Sigmoid colon (tissue), 7 donors: ENCODE data around the gene DNM2. TPM values are rescaled to one million over a fixed set of nuclear protein-coding genes. Genes with fewer than 3 reads are reported as not detected.

Experiments used
- DNase-seq: peaks from one replicate; pipeline ENCODE4 v3.0.0-alpha.2; 2019
- H3K27ac ChIP-seq, 4 donors: fragments of 200-600 bp; sonication (generic); one replicate each; pipeline ENCODE4 v1.5.1; 2016 to 2019; ENCODE audit warnings: mild to moderate bottlenecking in 1 of 4
- H3K27me3 ChIP-seq, 3 donors: fragments of 200-600 bp; sonication (generic); one replicate each; pipeline ENCODE4 v1.5.1; 2019; ENCODE audit warnings: mild to moderate bottlenecking in 1 of 3
- H3K36me3 ChIP-seq, 4 donors: fragments of 200-600 bp; sonication (generic); one replicate each; pipeline ENCODE4 v1.5.1; 2016 to 2019
- H3K4me1 ChIP-seq, 4 donors: fragments of 200-600 bp; sonication (generic); one replicate each; pipeline ENCODE4 v1.5.1; 2017 to 2019
- H3K4me3 ChIP-seq, 4 donors: fragments of 200-600 bp; sonication (generic); one replicate each; pipeline ENCODE4 v1.5.1; 2017 to 2019; ENCODE audit warnings: mild to moderate bottlenecking in 2 of 4, moderate library complexity in 1 of 4
- H3K9me3 ChIP-seq, 4 donors: fragments of 200-600 bp in 3 of 4; sonication (generic) in 3 of 4; one replicate each; pipeline versions ENCODE4 v1.5.1 to v1.6.1; 2013 to 2019
- CTCF ChIP-seq, 4 experiments: fragments of 450-650 bp in 3 of 4; fragments of 200-600 bp in 1 of 4; IDR thresholded peaks; one replicate each; pipeline ENCODE4 v1.5.1; 2016 to 2019; ENCODE audit warnings: antibody characterized with exemption in 4 of 4, mild to moderate bottlenecking in 3 of 4, moderate library complexity in 2 of 4
- EP300 ChIP-seq, 4 donors: sonication (generic); formaldehyde crosslinking; IDR thresholded peaks; one replicate each; pipeline ENCODE4 v1.6.1; 2017; ENCODE audit warnings: antibody characterized with exemption in 4 of 4
- POLR2A ChIP-seq, 2 donors: fragments of 450-650 bp; IDR thresholded peaks; one replicate each; pipeline ENCODE4 v1.6.1; 2016; ENCODE audit warnings: antibody characterized with exemption in 2 of 2, mild to moderate bottlenecking in 2 of 2, moderate library complexity in 2 of 2
- POLR2AphosphoS5 ChIP-seq, 4 donors: sonication (generic); formaldehyde crosslinking; IDR thresholded peaks; one replicate each; pipeline ENCODE4 v1.6.1; 2017; ENCODE audit warnings: antibody characterized with exemption in 4 of 4
- WGBS, 2 donors: extraction: QIAGEN DNeasy Blood & Tissue Kit; methylation state at CpG; one replicate each; pipeline ENCODE4 v1.1.7; 2013; 5-methylcytosine and 5-hydroxymethylcytosine counted together
- intact Hi-C: fragments of 100-400 bp; cut with DNase I; formaldehyde crosslinking; loops from one replicate; pipeline ENCODE4 v1.15.1; 2023
- polyA plus RNA-seq, 3 donors: library from polyadenylated mRNA; stranded (reverse); fragments of 200-250 nt; gene quantifications; one replicate each; pipeline ENCODE4 v1.2.3, GENCODE V29; 2013
- total RNA-seq, 4 donors: library from RNA; depleted of rRNA; stranded (reverse); fragments of >200 nt; gene quantifications; one replicate each; pipeline ENCODE4 v1.1.0, GENCODE V29; 2016
- donor health status: healthy with polysubstance abuse.
- donor health status: Bipolar disorder and iron deficiency.
- donor health status: healthy.

The DNM2 gene
- total and polyA plus RNA-seq, 7 donors = 53.2 to 326 (median 96.7) TPM

DNA sequence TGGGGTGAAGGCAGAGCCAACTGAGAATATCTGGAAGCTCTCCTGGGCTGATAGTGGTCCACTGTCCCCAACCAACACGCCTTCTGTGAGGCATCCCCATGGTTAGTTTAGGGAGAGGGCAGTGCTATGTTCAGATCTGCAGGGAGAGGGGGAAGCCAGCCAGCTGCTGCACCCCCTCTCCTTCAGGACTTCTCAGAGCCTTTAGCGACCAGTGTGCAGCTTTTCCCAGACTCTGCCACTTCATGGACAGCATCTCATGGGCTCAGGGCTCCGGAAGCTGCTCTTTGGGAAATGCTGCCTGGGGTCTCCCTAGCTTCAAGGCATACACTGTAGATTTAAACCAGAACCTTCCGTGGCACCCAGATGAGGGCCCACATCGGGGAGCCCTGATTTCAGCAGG, 84.6 kb downstream of the DNM2 start:
- H3K27me3 ChIP-seq = no peaks in the 10 kb centered on the region
- 97 to 98% methylated on average over 5 of the region's 5 CpGs for WGBS, 2 donors
- intact Hi-C loops = no loop called here
- no peak overlapping the region for H3K27ac ChIP-seq
- no peaks in the 10 kb centered on the region for H3K9me3 ChIP-seq
- H3K36me3 ChIP-seq = peaks cover 24 to 96% (median 48%) of the 10 kb centered on the region in 4 donors
- no peak for DNase-seq
- peaks cover 0 to 7% (median 0%) of the 10 kb centered on the region in 4 donors for H3K4me1 ChIP-seq
- TF ChIP-seq POLR2A (IDR thresholded peaks at IDR 0.05) = no peak
- no peak for TF ChIP-seq EP300 (IDR thresholded peaks at IDR 0.05)
- TF ChIP-seq CTCF (IDR thresholded peaks at IDR 0.05) = no peak
- no peak for TF ChIP-seq POLR2AphosphoS5 (IDR thresholded peaks at IDR 0.05)
- no peak overlapping the region for H3K4me3 ChIP-seq

GRCh38 chr19:10803252-10803651, 85.4 kb downstream of the DNM2 start:
- TF ChIP-seq EP300 (IDR thresholded peaks at IDR 0.05) = no peak
- no peak for TF ChIP-seq POLR2A (IDR thresholded peaks at IDR 0.05)
- no peak for TF ChIP-seq POLR2AphosphoS5 (IDR thresholded peaks at IDR 0.05)
- no peak for TF ChIP-seq CTCF (IDR thresholded peaks at IDR 0.05)
- H3K27ac ChIP-seq = no peak overlapping the region
- no peaks in the 10 kb centered on the region for H3K27me3 ChIP-seq
- DNase-seq = no peak
- WGBS, 2 donors = 97% methylated on average over 9 of the region's 9 CpGs
- H3K4me1 ChIP-seq = peaks cover 0 to 7% (median 0%) of the 10 kb centered on the region in 4 donors
- H3K9me3 ChIP-seq = no peaks in the 10 kb centered on the region
- no peak overlapping the region for H3K4me3 ChIP-seq
- intact Hi-C loops = no loop called here
- peaks cover 24 to 96% (median 45%) of the 10 kb centered on the region in 4 donors for H3K36me3 ChIP-seq

DNA sequence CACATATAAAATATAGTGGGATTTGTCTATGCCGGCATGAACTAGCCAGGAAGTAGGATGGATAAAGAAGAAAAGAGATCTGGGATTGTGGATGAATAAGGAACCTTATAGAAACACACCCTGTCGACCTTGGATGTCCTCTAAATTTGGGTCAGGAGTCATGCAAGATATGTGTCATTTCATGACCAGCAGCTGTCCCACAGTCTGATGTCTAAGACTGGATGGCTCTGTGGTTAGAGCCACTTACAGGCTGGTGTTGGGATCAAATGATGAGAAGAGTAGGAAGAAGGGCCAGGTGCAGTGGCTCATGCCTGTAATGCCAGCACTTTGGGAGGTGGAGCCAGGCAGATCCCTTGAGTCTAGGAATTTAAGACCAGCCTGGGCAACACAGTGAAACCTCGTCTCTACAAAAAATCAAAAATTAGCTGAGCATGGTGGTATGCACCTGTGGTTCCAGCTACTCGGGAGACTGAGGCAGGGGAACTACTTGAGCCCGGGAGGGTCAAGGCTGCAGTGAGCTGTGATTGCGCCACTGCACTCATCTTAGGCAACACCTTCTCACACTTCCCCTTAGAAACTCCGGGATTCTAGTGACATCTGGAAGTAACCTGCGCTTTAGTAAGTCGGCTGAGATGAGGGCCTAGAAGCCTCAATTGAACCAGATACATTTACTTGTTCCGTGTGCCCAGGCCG, 87.3 kb downstream of the DNM2 start:
- no peak for DNase-seq
- H3K27ac ChIP-seq = no peak overlapping the region
- no peaks in the 10 kb centered on the region for H3K27me3 ChIP-seq
- intact Hi-C loops = no loop called here
- H3K4me3 ChIP-seq = no peak overlapping the region
- no peaks in the 10 kb centered on the region for H3K9me3 ChIP-seq
- 92 to 93% methylated on average over 11 of the region's 11 CpGs for WGBS, 2 donors
- peaks cover 0 to 6% (median 0%) of the 10 kb centered on the region in 4 donors for H3K4me1 ChIP-seq
- peaks cover 24 to 96% (median 47%) of the 10 kb centered on the region in 4 donors for H3K36me3 ChIP-seq
- TF ChIP-seq POLR2A (IDR thresholded peaks at IDR 0.05) (no peak), EP300 (IDR thresholded peaks at IDR 0.05) (no peak), CTCF (IDR thresholded peaks at IDR 0.05) (no peak), POLR2AphosphoS5 (IDR thresholded peaks at IDR 0.05) (no peak)

GRCh38 chr19:10805758-10806247, 87.9 kb downstream of the DNM2 start:
- Histone ChIP-seq H3K9me3 (no peaks in the 10 kb centered on the region), H3K4me1 (no peaks in the 10 kb centered on the region), H3K27ac (no peak overlapping the region), H3K4me3 (no peak overlapping the region), H3K36me3 (peaks cover 24 to 96% (median 47%) of the 10 kb centered on the region in 4 donors), H3K27me3 (no peaks in the 10 kb centered on the region)
- TF ChIP-seq EP300 (IDR thresholded peaks at IDR 0.05) = no peak
- no peak for TF ChIP-seq POLR2A (IDR thresholded peaks at IDR 0.05)
- no peak for TF ChIP-seq POLR2AphosphoS5 (IDR thresholded peaks at IDR 0.05)
- TF ChIP-seq CTCF (IDR thresholded peaks at IDR 0.05) = no peak
- intact Hi-C loops = no loop called here
- DNase-seq = no peak
- 92 to 94% methylated on average over 11 of the region's 11 CpGs for WGBS, 2 donors
